ENCODE results near the gene GPR84.

The GPR84 gene

GRCh38 chr12:54390668-54391551 is 26.6 kb upstream of the GPR84 start:
- DNase-seq = peak; percentile 64

- DNase-seq = no peak
Measured at GRCh38 chr12:54390176-54390667, 25.9 kb upstream of the GPR84 start.

GRCh38 chr12:54389607-54390175 is 25.4 kb upstream of the GPR84 start:
- no peak for DNase-seq

GRCh38 chr12:54389134-54389508 is 24.8 kb upstream of the GPR84 start:
- no peak for DNase-seq

- no peak for DNase-seq
Measured at GRCh38 chr12:54388237-54389133, 24.2 kb upstream of the GPR84 start.

- DNase-seq = no peak
Measured at GRCh38 chr12:54387114-54387467, 22.8 kb upstream of the GPR84 start.

GRCh38 chr12:54386403-54387113 is 22.3 kb upstream of the GPR84 start:
- DNase-seq = no peak

- no peak for DNase-seq
Measured at GRCh38 chr12:54385251-54385914, 21.1 kb upstream of the GPR84 start.

- no peak for DNase-seq
Measured at GRCh38 chr12:54384591-54385041, 20.3 kb upstream of the GPR84 start, which contains the start of gene ZNF385A. Gene ZNF385A (minus strand): TSS chr12:54384733. CDS start chr12:54384514, 219 bp downstream.

- DNase-seq = no peak
Measured at GRCh38 chr12:54383041-54383609, 18.8 kb upstream of the GPR84 start.

- no peak for DNase-seq
Measured at GRCh38 chr12:54381136-54381535, 16.9 kb upstream of the GPR84 start.

GRCh38 chr12:54379398-54380201 is 15.3 kb upstream of the GPR84 start:
- DNase-seq = peak; percentile 97

- DNase-seq = peak; percentile 66
Measured at GRCh38 chr12:54378796-54379397, 14.6 kb upstream of the GPR84 start.

GRCh38 chr12:54377797-54378515 is 13.7 kb upstream of the GPR84 start:
- DNase-seq = no peak

GRCh38 chr12:54377007-54377406 is 12.7 kb upstream of the GPR84 start:
- no peak for DNase-seq

GRCh38 chr12:54376596-54376995 is 12.3 kb upstream of the GPR84 start:
- DNase-seq = no peak

- no peak for DNase-seq
Measured at GRCh38 chr12:54375259-54375579, 10.9 kb upstream of the GPR84 start.

GRCh38 chr12:54374562-54375258 is 10.4 kb upstream of the GPR84 start:
- peak; percentile 91 for DNase-seq
